ENCODE results near the gene CHRNA1. TPM values are rescaled to one million over a fixed set of nuclear protein-coding genes. Genes with fewer than 3 reads are reported as not detected.
A peak's percentile ranks its signal among the peaks of the same experiment; 100 is the strongest.

CHRNA1 gene
- total RNA-seq, 1 experiment from 2014 or later = not detected

GRCh38 chr2:174748948-174749347, 15.3 kb downstream of the CHRNA1 start:
- no peak overlapping the region for H2BK12ac ChIP-seq (ENCODE audit: insufficient read length, low read depth, low read length)
- H2BK120ac ChIP-seq (ENCODE audit: low read depth, low read length, poor library complexity, severe bottlenecking) = no peak overlapping the region
- no peak overlapping the region for H2BK5ac ChIP-seq (ENCODE audit: insufficient read length, low read length)
- H3K9ac ChIP-seq (ENCODE audit: extremely low read depth, insufficient read length, low read length) = no peak overlapping the region
- no peak overlapping the region for H3T11ph ChIP-seq (ENCODE audit: low read length)
- no peaks in the 10 kb centered on the region for H4K20me1 ChIP-seq (ENCODE audit: control insufficient read depth, insufficient read depth, insufficient read length)
- H4K91ac ChIP-seq (ENCODE audit: insufficient read length, low read depth, low read length) = no peak overlapping the region
- no peaks in the 10 kb centered on the region for H3K27me3 ChIP-seq (ENCODE audit: insufficient read depth, low read length)
- no peak overlapping the region for H3K23ac ChIP-seq (ENCODE audit: insufficient read length, low read depth, low read length)
- no peaks in the 10 kb centered on the region for H3K9me3 ChIP-seq (ENCODE audit: control insufficient read depth, low read depth, low read length)
- no peak overlapping the region for H3K14ac ChIP-seq (ENCODE audit: insufficient read depth, low read length)
- H3K23me2 ChIP-seq (ENCODE audit: insufficient read length, low read depth, low read length, poor library complexity, severe bottlenecking) = no peaks in the 10 kb centered on the region
- TF ChIP-seq, protein P1, sequence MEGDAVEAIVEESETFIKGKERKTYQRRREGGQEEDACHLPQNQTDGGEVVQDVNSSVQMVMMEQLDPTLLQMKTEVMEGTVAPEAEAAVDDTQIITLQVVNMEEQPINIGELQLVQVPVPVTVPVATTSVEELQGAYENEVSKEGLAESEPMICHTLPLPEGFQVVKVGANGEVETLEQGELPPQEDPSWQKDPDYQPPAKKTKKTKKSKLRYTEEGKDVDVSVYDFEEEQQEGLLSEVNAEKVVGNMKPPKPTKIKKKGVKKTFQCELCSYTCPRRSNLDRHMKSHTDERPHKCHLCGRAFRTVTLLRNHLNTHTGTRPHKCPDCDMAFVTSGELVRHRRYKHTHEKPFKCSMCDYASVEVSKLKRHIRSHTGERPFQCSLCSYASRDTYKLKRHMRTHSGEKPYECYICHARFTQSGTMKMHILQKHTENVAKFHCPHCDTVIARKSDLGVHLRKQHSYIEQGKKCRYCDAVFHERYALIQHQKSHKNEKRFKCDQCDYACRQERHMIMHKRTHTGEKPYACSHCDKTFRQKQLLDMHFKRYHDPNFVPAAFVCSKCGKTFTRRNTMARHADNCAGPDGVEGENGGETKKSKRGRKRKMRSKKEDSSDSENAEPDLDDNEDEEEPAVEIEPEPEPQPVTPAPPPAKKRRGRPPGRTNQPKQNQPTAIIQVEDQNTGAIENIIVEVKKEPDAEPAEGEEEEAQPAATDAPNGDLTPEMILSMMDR (conservative IDR thresholded peaks at IDR 0.05) = peak; percentile 92
- H3K4me1 ChIP-seq (ENCODE audit: insufficient read depth, low read length) = peaks cover 2% of the 10 kb centered on the region; the same call in 1 of the 2 replicates
- no peak overlapping the region for H2BK15ac ChIP-seq (ENCODE audit: low read depth, low read length)
- no CpG with 5 or more reads among the region's 4 CpGs for WGBS (ENCODE audit: extremely low coverage, insufficient read length, low lambda C conversion rate)
- peak; percentile 84 for DNase-seq
- H2AFZ ChIP-seq (ENCODE audit: low read length) = no peak overlapping the region
- no peaks in the 10 kb centered on the region for H3K36me3 Mint-ChIP-seq (ENCODE audit: insufficient read depth in 1 of 3, low read depth in 3 of 3)
- no peaks in the 10 kb centered on the region for H3K79me1 ChIP-seq (ENCODE audit: insufficient read depth, low read depth, low read length, poor library complexity, severe bottlenecking)
- peak overlapping the region in 1 of 3 experiments; percentile 82; a peak in 1 of 7 replicates for H3K27ac Mint-ChIP-seq
- H4K8ac ChIP-seq (replicated peaks; ENCODE audit: insufficient read length, low read depth, low read length) = no peak overlapping the region
- H2AK5ac ChIP-seq (ENCODE audit: insufficient read length, low read length) = no peak overlapping the region
- no peaks in the 10 kb centered on the region for H3K27me3 Mint-ChIP-seq (ENCODE audit: low read depth)
- H3K9me3 Mint-ChIP-seq = no peaks in the 10 kb centered on the region
- H3K56ac ChIP-seq (ENCODE audit: insufficient read length, low read depth, low read length) = no peak overlapping the region
- H3K4me3 Mint-ChIP-seq = no peak overlapping the region
- no peak overlapping the region for H3K4ac ChIP-seq (ENCODE audit: low read depth, low read length)
- no peak overlapping the region for H3K4me2 ChIP-seq (ENCODE audit: insufficient read depth, insufficient read length, low read length)
- H3K79me2 ChIP-seq (ENCODE audit: insufficient read depth, low read length) = no peaks in the 10 kb centered on the region
- H4K5ac ChIP-seq (ENCODE audit: insufficient read length, low read depth, low read length) = no peak overlapping the region
- H3K27ac ChIP-seq (ENCODE audit: insufficient read length, low read depth, low read length) = no peak overlapping the region
- H3K4me1 Mint-ChIP-seq = peaks cover 17 to 27% of the 10 kb centered on the region in 2 experiments
- no peak overlapping the region for H2BK20ac ChIP-seq (ENCODE audit: low read depth, low read length, poor library complexity, severe bottlenecking)
- H3K18ac ChIP-seq (ENCODE audit: insufficient read length, low read depth, low read length) = no peak overlapping the region

Data from H9 (cell line).